ENCODE results near the gene FEZF2.

GRCh38 chr3:62375655-62376453, 2.5 kb upstream of the FEZF2 start:
- TF ChIP-seq CTCF (IDR thresholded peaks at IDR 0.05; ENCODE audit: low read depth, low read length) = no peak
- no peak for TF ChIP-seq EZH2phosphoT487 (IDR thresholded peaks at IDR 0.05; ENCODE audit: low read depth)

All from OCI-LY3 (cell line).